NOMO-1 treated with DMSO at 0.1 percent for 48 hours (cell line): ENCODE results near the gene CASS4.

Source experiments
- DNase-seq: peaks from one replicate; lab custom pipeline; 2025; ENCODE audit not compliant: unreplicated experiment; lab: John Stamatoyannopoulos, UW

CASS4 gene

DNA sequence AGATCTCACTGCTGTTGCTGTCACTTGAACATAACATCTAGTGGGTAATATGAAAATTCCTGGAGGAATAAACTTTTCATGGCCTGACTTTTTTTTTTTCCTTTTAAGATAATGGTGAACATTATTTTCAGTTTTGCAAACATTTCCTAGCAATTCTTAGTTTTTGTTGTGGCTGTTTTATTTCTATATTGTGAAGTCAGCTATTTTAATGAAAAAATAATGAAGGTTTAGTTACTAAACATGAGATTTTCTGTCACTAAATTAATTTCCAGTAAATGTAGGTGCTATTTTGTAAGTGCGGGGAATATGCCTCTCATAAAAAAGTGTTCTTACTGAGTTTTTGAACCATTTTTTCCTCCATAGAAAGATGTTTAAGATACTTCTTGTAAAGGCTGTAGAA lies 89.1 kb downstream of the CASS4 start:
- no peak for DNase-seq

DNA sequence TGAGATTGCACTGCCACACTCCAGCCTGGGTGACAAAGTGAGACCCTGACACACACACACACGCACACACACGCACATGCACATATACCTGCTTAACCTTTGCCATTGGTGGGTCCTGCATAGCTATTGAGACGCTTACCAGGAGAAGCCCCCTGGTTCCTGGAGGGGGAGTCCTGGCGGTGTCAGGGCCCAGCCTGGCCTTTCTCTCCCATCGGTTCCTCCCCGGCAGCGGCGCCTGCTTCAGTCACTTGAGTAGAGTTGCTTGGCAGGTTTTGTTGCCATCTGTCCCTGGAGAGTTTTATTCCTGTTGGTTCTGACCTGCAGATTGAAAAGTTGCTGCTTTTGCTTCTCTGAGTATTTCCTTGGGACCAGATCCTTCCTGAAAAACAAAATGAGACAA lies 91.9 kb downstream of the CASS4 start:
- no peak for DNase-seq

- no peak for DNase-seq
These were observed 92.4 kb downstream of the CASS4 start for GRCh38 chr20:56504373-56505005.

GRCh38 chr20:56506103-56506502 lies 94.0 kb downstream of the CASS4 start:
- no peak for DNase-seq
